ENCODE results near the gene GNA14.
"Not testable (repeated sequence)": the region's sequence is repeated elsewhere in the genome, so short reads cannot be mapped to it uniquely, and the experiment has no call there.

Gene GNA14

GRCh38 chr9:77643871-77644270 is 4.3 kb downstream of the GNA14 start:
- no peak for DNase-seq (ENCODE audit: low read depth)

DNA sequence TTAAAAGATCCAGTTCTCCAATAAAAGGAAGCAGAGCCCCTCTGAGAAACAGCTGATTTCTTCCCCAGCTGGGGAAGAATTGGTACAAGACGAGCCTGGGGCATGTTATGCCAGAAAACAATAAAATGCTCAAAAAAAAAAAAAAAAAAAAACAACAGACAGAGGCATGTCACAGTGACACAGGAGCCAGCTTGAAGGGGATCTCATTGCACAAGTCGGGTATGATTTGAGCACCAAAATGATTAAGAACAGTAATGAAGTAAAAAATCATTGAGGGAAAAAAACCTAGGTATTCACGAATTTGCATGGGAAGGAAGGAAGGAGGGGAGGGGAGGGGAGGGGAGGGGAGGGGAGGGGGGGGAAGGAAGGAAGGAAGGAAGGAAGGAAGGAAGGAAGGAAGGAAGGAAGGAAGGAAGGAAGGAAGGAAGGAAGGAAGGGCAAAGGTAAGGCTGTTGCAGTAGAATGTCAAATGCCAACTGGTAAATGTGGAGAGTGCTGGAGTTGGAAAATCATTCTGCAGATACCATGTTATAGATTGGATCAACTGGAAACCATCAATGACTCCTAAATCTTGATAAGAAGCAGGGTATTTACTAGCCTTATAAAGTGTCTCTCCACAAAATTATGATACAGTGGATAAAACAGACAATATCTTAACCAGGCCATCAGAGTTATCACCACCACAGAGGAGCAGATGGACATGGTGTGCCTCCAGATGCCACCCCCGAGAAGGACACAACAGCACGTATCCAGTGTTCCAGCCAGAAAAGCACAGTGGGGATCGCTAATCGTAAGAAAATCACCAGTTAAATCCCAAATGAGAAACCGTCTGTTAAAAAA is 7.2 kb downstream of the GNA14 start:
- no peak for DNase-seq (ENCODE audit: low read depth)

GRCh38 chr9:77632652-77633051 is 15.5 kb downstream of the GNA14 start:
- DNase-seq (ENCODE audit: low read depth), result no peak

- not testable (repeated sequence) for DNase-seq (ENCODE audit: low read depth)
These were observed 19.3 kb downstream of the GNA14 start for GRCh38 chr9:77628864-77629263.

GRCh38 chr9:77616191-77616590 is 31.9 kb downstream of the GNA14 start:
- DNase-seq (ENCODE audit: low read depth), result no peak

DNA sequence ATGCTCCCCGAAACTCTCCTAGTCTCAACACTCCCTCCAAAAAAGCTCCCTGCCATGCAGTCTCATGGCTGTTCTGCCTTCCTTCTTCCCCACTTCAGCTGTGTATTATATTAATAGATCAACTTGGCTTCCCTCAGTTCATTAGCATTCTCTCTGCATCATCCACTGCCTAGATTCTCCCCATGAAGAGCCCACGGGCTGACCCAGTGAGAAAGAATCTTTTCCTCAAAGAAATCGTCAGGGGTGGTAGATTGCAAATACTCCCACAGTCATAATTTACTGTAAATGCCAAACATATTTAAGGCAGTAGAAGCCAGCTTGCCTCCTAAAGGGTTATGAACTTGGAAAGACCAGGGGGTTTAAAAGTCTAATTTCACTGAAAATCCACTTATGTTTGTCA is 33.5 kb downstream of the GNA14 start:
- DNase-seq (ENCODE audit: low read depth), result no peak

- DNase-seq (ENCODE audit: low read depth), result no peak
These were observed 41.6 kb downstream of the GNA14 start for GRCh38 chr9:77606526-77606925.

- no peak for DNase-seq (ENCODE audit: low read depth)
These were observed 42.5 kb downstream of the GNA14 start for GRCh38 chr9:77605449-77606220.

DNA sequence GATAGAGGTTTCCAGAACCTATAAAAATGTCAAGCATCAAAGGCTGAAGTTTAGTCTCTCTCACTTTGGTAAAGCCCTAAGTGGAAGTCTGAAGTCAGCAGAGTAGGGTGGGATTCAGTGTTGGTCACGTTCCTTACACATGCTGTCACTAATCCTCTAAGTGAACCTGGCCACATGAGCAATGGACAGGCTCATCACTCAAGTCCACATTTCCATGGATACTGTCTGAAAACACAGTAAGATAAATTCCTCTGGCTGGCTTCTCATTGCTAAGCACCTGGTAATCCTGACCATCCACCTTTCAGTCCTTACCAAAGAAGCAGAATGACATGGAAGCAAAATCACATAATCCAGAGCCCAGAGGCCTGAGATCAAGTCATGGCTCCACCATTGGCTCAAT is 43.8 kb downstream of the GNA14 start:
- no peak for DNase-seq (ENCODE audit: low read depth)

DNA sequence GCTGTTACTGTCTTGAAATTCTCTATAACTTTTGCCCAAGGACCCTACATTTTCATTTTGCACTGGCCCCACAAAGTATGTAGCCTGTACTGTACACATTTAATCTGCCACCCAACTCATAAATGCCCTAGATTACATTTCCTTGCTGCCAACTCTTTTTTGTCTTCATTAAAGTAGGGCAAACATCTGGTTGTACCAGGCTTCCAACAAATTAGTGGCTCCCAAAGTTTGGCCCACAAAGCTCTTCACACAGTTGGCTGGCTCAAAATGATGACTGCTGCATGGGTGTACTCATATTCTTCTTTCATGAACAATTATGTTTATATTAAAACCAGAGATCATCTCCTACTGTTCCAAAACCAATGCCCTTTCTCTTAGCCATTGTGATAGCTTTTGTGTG is 45.3 kb downstream of the GNA14 start:
- DNase-seq (ENCODE audit: low read depth), result no peak

DNA sequence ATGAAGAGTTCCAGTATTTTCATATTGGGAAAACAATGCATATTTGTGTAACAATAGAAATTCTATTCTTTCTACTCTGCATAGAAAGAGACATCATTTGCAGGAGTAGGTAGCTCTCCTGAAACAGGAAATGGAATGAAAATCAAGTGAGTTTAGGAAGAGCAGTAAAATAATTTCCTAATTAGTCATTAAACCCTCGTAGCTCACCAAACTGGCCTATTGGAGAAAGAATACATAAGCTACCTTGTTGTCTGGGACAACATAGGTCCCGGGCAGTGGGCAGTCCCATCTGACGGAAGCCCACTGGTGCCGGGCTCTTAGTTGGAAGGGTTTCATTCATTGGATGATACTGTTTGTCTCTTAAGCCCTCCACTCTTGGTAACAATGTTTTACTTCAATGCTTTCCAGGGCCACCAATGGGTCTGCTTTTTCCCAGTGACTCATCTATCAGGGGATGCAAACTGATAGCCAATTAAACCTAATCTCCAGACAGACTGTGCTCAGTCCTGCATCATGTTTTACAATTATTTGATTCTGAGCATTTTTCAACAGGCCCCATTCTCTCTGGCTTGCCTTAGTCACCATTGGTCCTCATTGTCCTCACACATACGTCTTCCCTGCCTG is 46.5 kb downstream of the GNA14 start:
- no peak for DNase-seq (ENCODE audit: low read depth)

- DNase-seq (ENCODE audit: low read depth), result no peak
These were observed 47.3 kb downstream of the GNA14 start for GRCh38 chr9:77600810-77601209.

DNA sequence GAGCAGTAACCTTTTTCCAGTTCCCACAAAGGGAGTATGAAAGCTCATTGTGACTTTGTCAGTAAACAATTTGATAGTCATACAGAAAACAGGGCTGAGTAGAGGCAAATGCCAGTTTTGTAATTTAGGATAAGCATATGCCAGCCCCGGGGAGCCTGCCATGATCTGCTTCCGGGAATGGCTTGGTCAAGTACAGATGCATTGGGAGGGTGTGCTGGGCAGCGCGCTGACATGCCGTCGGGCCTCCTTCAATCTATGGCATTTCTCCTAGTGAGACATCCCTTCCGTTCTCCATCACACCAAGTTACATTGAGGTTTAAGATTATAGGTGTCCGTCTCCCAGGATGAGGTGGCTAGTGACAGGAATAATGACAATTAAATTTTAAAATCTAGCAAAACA is 48.6 kb downstream of the GNA14 start:
- no peak for DNase-seq (ENCODE audit: low read depth)

GRCh38 chr9:77598991-77599390 is 49.1 kb downstream of the GNA14 start:
- DNase-seq (ENCODE audit: low read depth), result no peak

GRCh38 chr9:77598524-77598923 is 49.6 kb downstream of the GNA14 start:
- DNase-seq (ENCODE audit: low read depth), result no peak

- DNase-seq (ENCODE audit: low read depth), result no peak
These were observed 51.1 kb downstream of the GNA14 start for GRCh38 chr9:77597057-77597456.

DNA sequence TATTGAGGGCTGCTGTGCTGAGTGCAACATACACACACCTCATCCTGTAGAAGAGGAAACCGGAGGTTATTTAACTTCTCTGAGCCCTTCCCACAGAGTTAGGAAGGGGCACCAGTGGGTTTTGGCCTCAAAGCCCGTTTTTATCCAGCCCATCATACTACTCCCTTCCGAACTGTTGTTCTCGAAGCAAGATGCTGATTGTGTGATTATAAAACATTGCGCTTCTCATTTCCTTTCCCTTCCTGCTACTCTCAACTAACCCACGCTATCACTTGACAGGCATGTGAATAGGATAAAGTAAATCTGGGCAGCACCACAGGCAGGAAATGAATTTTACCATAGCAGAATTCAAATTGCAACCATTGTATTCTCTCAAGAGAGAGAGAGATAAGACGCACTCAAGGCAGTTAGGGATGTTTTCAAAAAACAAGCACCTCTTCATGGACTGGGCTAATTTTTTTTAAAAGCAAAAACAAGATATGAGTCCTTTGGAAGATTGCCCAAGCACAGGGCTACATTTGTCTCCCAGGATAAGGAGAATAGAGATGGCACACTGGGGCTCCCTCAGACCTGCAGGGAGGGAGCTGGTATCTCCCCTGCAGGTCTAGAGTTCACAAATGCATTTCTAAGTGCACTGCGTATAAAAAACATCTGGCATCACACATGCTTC is 52.6 kb downstream of the GNA14 start:
- no peak for DNase-seq (ENCODE audit: low read depth)

- DNase-seq (ENCODE audit: low read depth), result no peak
These were observed 53.2 kb downstream of the GNA14 start for GRCh38 chr9:77594963-77595362.

DNA sequence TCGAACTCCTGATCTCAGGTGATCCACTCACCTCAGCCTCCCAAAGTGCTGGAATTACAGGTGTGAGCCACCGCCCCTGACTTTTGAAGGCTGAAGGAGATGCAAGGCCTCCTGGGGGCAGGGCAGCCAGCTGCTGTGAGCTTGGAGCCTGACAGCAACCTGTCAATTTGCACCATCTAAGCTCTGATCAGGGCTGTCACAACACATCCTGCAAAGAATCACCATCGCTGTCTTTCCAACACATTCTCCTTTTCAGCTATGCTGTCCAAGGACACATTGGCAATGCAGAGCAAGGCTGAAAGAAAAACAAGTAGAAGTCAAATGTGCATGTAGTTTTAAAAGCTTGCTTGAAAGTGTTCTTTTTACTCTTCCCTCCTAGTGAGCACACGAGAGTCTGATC is 54.6 kb downstream of the GNA14 start:
- no peak for DNase-seq (ENCODE audit: low read depth)

GRCh38 chr9:77592476-77592875 is 55.6 kb downstream of the GNA14 start:
- DNase-seq (ENCODE audit: low read depth), result no peak

DNA sequence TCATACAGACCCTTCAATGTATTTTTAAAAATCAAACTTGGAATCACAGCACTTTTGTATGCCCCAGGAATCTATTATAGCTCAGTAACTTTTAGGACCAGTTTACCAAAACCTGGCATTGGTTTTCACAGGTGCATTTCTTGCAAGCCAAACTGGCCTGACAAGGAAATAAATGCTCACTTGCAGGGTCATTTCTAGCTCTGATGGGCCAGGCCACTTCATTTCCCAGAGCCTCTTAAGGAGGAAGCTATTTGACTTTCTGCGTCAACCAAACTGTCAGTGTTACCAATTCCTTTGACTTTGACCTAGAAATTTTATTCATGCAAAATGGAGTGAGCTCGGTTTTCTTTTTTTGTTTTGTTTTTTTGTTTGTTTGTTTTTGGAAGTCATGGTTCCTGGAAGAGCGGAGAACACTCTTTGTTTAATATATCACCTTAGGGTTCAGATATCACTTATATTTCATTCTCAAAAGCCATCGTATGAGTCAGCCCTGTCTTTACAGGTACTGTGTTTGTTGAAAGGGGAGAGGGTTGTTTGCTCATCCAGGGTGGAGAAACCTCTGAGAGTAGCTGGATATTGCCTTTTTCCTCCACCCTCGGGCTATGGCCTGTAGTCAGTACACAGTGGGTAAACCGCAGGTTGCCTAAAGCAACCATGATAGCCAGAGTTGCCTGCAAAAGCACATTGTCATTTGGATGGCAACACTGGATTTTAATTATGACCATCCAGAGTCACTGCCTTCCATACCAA is 58.9 kb downstream of the GNA14 start:
- DNase-seq (ENCODE audit: low read depth), result no peak

All from stimulated activated CD8-positive, alpha-beta memory T cell treated with anti-CD3 and anti-CD28 coated beads, Interleukin-15, amount 100 ng/mL, for 24 hours (primary cell).